K562 (cell line): ENCODE results near the gene C19orf47. TPM values are rescaled to one million over a fixed set of nuclear protein-coding genes. Genes with fewer than 3 reads are reported as not detected.
A peak's percentile ranks its signal among the peaks of the same experiment; 100 is the strongest.

Experiments
- BCOR ChIP-seq: fragments of 450-650 bp; IDR thresholded peaks from 2 replicates; pipeline ENCODE4 v1.6.1; 2016
- DNMT1 ChIP-seq: fragments of 450-650 bp; IDR thresholded peaks from 2 replicates; pipeline ENCODE4 v1.6.1; 2016; ENCODE audit warnings: antibody characterized with exemption, mild to moderate bottlenecking
- ETV6 ChIP-seq, 3 experiments: fragments of 150-350 bp in 1 of 3; sonication (generic) in 1 of 3; formaldehyde crosslinking in 1 of 3; IDR thresholded peaks; 2 replicates each; pipeline versions ENCODE4 v1.6.1 to v1.8.0; 2014 to 2022; ENCODE audit warnings: borderline replicate concordance in 2 of 3, low read depth in 2 of 3, antibody characterized with exemption in 1 of 3, low read length in 1 of 3, mild to moderate bottlenecking in 1 of 3, missing genetic modification reagents in 1 of 3
- KDM1A ChIP-seq, 2 experiments: fragments of 450-650 bp; IDR thresholded peaks; 2 replicates each; pipeline ENCODE4 v1.6.1; 2016; ENCODE audit warnings: mild to moderate bottlenecking in 2 of 2
- KDM5B ChIP-seq: fragments of 200-600 bp; sonication (generic); IDR thresholded peaks from 2 replicates; pipeline ENCODE4 v1.6.1; 2012; ENCODE audit warnings: low read depth, mild to moderate bottlenecking, moderate library complexity, low read length, control low read depth, inconsistent platforms; ENCODE audit not compliant: insufficient replicate concordance
- PHF8 ChIP-seq: fragments of 200-600 bp; sonication (generic); IDR thresholded peaks from 2 replicates; pipeline ENCODE4 v1.6.1; 2012; ENCODE audit warnings: mixed run types, mild to moderate bottlenecking, inconsistent platforms, low read length, moderate library complexity, borderline replicate concordance
- POLR3A ChIP-seq: IDR thresholded peaks from 2 replicates; pipeline ENCODE4 v1.6.1; 2011; ENCODE audit warnings: borderline replicate concordance, mild to moderate bottlenecking, moderate library complexity; ENCODE audit not compliant: insufficient read length, insufficient read depth; ENCODE audit errors: extremely low read depth
- PRMT5 ChIP-seq: sonication (generic); formaldehyde crosslinking; IDR thresholded peaks from 2 replicates; pipeline ENCODE4 v1.5.0; 2020; ENCODE audit warnings: missing genetic modification reagents
- PTTG1 ChIP-seq: fragments of 450-650 bp; IDR thresholded peaks from 2 replicates; pipeline ENCODE4 v1.6.1; 2016; ENCODE audit warnings: low read depth, mild to moderate bottlenecking, missing genetic modification characterization, missing compliant biosample characterization
- TOE1 ChIP-seq, 2 experiments: fragments of 450-650 bp in 1 of 2; sonication (generic) in 1 of 2; formaldehyde crosslinking in 1 of 2; IDR thresholded peaks; 2 replicates each; pipeline versions ENCODE4 v1.7.1 to v1.8.0; 2016 to 2022; ENCODE audit warnings: borderline replicate concordance in 2 of 2, mild to moderate bottlenecking in 2 of 2, antibody characterized with exemption in 1 of 2, inconsistent platforms in 1 of 2, low read depth in 1 of 2, missing genetic modification reagents in 1 of 2, moderate library complexity in 1 of 2
- ZNF75A ChIP-seq: fragments of 450-650 bp; formaldehyde crosslinking; IDR thresholded peaks from 2 replicates; pipeline ENCODE4 v1.4.0; 2020; ENCODE audit warnings: mild to moderate bottlenecking
- polyA plus RNA-seq, 8 experiments: library from polyadenylated mRNA; depleted of rRNA in 4 of 8; stranded (reverse) in 5 of 8; unstranded in 3 of 8; fragments of >200 nt; fragmentation: Nextera tagmentation in 2 of 8; fragmentation: Illumina TruSeq in 1 of 8; extraction: Ambion mirVana in 2 of 8; extraction: Trizol in 1 of 8; gene quantifications; 2 replicates each; pipeline versions ENCODE4 v1.2.1 to v1.2.3, GENCODE V29; 2011 to 2014; ENCODE audit warnings: inconsistent platforms in 1 of 8, missing spikeins in 1 of 8
- total RNA-seq, 7 experiments: library from RNA; depleted of rRNA in 6 of 7; stranded (reverse); fragments of >200 nt in 6 of 7; fragmentation: Illumina TruSeq in 2 of 7; extraction: Trizol in 2 of 7; gene quantifications; 2 replicates each; pipeline versions ENCODE4 v1.2.1 to v1.2.3, GENCODE V29; 2011 to 2021; ENCODE audit warnings: low replicate concordance in 1 of 7
- TF ChIP-seq, protein P1 (sequence below): IDR thresholded peaks from 2 replicates; pipeline ENCODE4 v1.6.1; 2012; ENCODE audit warnings: low read depth, low read length, improper control_type of control experiment, borderline replicate concordance
- TF ChIP-seq, protein P2 (sequence below): fragments of 450-650 bp; IDR thresholded peaks from 2 replicates; pipeline ENCODE4 v1.6.1; 2016; ENCODE audit warnings: missing biosample characterization, missing genetic modification characterization
- TF ChIP-seq, protein P3 (sequence below): sonication (generic); formaldehyde crosslinking; IDR thresholded peaks from 2 replicates; pipeline ENCODE4 v1.8.0; 2023; ENCODE audit warnings: missing genetic modification reagents, mild to moderate bottlenecking, borderline replicate concordance
- TF ChIP-seq, protein P4 (sequence below): fragments of 250-450 bp; sonication (Bioruptor Pico); IDR thresholded peaks from 2 replicates; pipeline ENCODE4 v1.9.0; 2021; ENCODE audit warnings: mild to moderate bottlenecking, inconsistent platforms

The C19orf47 gene
- total and polyA plus RNA-seq, 9 of the 15 experiments (the other 6 are each of a cell fraction or from before 2014, with no cell fraction given) = 0.08 to 26.1 (median 14.7) TPM

DNA sequence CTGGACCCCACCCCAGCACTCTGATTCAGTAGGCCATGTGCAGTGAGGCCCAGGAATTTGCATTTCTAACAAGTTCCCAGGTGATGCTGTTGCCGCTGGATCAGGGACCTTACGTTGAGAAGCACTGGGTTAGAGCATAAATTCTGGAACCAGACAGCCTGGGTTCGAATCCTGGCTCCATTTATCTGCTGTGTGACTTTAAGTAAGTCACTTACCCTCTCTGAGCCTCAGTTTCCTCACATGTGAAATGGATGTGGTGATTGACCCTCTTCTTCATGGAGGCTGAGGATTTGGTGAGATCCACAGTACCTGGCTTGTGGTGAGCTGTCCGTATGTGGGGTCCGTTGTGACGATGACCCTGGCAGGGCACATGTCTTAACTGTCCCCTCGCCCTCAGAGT lies 25.9 kb upstream of the C19orf47 start (continued):
- TF ChIP-seq, protein P1, sequence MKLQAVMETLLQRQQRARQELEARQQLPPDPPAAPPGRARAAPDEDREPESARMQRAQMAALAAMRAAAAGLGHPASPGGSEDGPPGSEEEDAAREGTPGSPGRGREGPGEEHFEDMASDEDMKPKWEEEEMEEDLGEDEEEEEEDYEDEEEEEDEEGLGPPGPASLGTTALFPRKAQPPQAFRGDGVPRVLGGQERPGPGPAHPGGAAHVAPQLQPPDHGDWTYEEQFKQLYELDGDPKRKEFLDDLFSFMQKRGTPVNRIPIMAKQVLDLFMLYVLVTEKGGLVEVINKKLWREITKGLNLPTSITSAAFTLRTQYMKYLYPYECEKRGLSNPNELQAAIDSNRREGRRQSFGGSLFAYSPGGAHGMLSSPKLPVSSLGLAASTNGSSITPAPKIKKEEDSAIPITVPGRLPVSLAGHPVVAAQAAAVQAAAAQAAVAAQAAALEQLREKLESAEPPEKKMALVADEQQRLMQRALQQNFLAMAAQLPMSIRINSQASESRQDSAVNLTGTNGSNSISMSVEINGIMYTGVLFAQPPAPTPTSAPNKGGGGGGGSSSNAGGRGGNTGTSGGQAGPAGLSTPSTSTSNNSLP = no peak
- no peak for TF ChIP-seq DNMT1
- TF ChIP-seq KDM1A (IDR thresholded peaks at IDR 0.05) = peak; percentile 38 to 68; a peak in 2 of 4 replicates
- no peak for TF ChIP-seq PTTG1 (tag)
- peak; percentile 89 for TF ChIP-seq BCOR
- no peak for TF ChIP-seq ZNF75A (CRISPR knock-in tag)
- TF ChIP-seq, protein P2, sequence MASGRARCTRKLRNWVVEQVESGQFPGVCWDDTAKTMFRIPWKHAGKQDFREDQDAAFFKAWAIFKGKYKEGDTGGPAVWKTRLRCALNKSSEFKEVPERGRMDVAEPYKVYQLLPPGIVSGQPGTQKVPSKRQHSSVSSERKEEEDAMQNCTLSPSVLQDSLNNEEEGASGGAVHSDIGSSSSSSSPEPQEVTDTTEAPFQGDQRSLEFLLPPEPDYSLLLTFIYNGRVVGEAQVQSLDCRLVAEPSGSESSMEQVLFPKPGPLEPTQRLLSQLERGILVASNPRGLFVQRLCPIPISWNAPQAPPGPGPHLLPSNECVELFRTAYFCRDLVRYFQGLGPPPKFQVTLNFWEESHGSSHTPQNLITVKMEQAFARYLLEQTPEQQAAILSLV = no peak
- no peak for TF ChIP-seq KDM5B
- TF ChIP-seq PRMT5 (CRISPR knock-in tag) = no peak
- TF ChIP-seq ETV6 (IDR thresholded peaks at IDR 0.05; ENCODE audit: borderline replicate concordance in 1 of 2, low read depth in 2 of 2, low read length in 1 of 2) = no peak
- no peak for TF ChIP-seq ETV6 (CRISPR knock-in tag; IDR thresholded peaks at IDR 0.05; ENCODE audit: borderline replicate concordance)
- TF ChIP-seq, protein P3, sequence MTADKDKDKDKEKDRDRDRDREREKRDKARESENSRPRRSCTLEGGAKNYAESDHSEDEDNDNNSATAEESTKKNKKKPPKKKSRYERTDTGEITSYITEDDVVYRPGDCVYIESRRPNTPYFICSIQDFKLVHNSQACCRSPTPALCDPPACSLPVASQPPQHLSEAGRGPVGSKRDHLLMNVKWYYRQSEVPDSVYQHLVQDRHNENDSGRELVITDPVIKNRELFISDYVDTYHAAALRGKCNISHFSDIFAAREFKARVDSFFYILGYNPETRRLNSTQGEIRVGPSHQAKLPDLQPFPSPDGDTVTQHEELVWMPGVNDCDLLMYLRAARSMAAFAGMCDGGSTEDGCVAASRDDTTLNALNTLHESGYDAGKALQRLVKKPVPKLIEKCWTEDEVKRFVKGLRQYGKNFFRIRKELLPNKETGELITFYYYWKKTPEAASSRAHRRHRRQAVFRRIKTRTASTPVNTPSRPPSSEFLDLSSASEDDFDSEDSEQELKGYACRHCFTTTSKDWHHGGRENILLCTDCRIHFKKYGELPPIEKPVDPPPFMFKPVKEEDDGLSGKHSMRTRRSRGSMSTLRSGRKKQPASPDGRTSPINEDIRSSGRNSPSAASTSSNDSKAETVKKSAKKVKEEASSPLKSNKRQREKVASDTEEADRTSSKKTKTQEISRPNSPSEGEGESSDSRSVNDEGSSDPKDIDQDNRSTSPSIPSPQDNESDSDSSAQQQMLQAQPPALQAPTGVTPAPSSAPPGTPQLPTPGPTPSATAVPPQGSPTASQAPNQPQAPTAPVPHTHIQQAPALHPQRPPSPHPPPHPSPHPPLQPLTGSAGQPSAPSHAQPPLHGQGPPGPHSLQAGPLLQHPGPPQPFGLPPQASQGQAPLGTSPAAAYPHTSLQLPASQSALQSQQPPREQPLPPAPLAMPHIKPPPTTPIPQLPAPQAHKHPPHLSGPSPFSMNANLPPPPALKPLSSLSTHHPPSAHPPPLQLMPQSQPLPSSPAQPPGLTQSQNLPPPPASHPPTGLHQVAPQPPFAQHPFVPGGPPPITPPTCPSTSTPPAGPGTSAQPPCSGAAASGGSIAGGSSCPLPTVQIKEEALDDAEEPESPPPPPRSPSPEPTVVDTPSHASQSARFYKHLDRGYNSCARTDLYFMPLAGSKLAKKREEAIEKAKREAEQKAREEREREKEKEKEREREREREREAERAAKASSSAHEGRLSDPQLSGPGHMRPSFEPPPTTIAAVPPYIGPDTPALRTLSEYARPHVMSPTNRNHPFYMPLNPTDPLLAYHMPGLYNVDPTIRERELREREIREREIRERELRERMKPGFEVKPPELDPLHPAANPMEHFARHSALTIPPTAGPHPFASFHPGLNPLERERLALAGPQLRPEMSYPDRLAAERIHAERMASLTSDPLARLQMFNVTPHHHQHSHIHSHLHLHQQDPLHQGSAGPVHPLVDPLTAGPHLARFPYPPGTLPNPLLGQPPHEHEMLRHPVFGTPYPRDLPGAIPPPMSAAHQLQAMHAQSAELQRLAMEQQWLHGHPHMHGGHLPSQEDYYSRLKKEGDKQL (CRISPR knock-in tag) = 0 out of 2 replicates have a peak, but pooled peaks have one; percentile 44
- TF ChIP-seq PHF8 = no peak
- TF ChIP-seq, protein P4, sequence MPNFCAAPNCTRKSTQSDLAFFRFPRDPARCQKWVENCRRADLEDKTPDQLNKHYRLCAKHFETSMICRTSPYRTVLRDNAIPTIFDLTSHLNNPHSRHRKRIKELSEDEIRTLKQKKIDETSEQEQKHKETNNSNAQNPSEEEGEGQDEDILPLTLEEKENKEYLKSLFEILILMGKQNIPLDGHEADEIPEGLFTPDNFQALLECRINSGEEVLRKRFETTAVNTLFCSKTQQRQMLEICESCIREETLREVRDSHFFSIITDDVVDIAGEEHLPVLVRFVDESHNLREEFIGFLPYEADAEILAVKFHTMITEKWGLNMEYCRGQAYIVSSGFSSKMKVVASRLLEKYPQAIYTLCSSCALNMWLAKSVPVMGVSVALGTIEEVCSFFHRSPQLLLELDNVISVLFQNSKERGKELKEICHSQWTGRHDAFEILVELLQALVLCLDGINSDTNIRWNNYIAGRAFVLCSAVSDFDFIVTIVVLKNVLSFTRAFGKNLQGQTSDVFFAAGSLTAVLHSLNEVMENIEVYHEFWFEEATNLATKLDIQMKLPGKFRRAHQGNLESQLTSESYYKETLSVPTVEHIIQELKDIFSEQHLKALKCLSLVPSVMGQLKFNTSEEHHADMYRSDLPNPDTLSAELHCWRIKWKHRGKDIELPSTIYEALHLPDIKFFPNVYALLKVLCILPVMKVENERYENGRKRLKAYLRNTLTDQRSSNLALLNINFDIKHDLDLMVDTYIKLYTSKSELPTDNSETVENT (CRISPR knock-in tag) = no peak
- no peak for TF ChIP-seq TOE1 (IDR thresholded peaks at IDR 0.05; ENCODE audit: borderline replicate concordance)
- TF ChIP-seq TOE1 (CRISPR knock-in tag; IDR thresholded peaks at IDR 0.05; ENCODE audit: borderline replicate concordance, low read depth) = no peak
- TF ChIP-seq POLR3A = no peak
